A549 (cell line): ENCODE data around the gene CKMT2. TPM values are rescaled to one million over a fixed set of nuclear protein-coding genes. Genes with fewer than 3 reads are reported as not detected.

ENCODE experiments used
- ATAC-seq, 2 experiments: fragments of 200-7000 bp in 1 of 2; fragments of >200 bp in 1 of 2; cut with Nextera tagmentation in 1 of 2; cut with Tn5 transposase in 1 of 2; 3 replicates each; pipeline versions ENCODE4 v1.8.0 to v1.9.1; 2018 to 2020; ENCODE audit warnings: mild to moderate bottlenecking in 1 of 2, moderate library complexity in 1 of 2
- CTCF ChIA-PET: fragments of 300-600 bp; sonication (Branson Sonifier 250); formaldehyde crosslinking; extraction: SDS; loops from one replicate; lab custom pipeline; 2021; ENCODE audit warnings: antibody characterized with exemption, inconsistent platforms; lab: Yijun Ruan, JAX
- POLR2A ChIA-PET: fragments of 350-600 bp; formaldehyde crosslinking; extraction: SDS; loops from one replicate; lab custom pipeline; 2021; ENCODE audit warnings: antibody characterized with exemption, inconsistent platforms; lab: Yijun Ruan, JAX
- DNase-seq, 2 experiments: peaks; one replicate each; pipeline versions ENCODE4 v3.0.0 to v3.0.0-alpha.2; 2011 to 2016; ENCODE audit warnings: low read depth in 1 of 2, low spot score in 1 of 2
- FAIRE-seq: peaks from 2 replicates; lab custom pipeline; 2011; peaks lifted over from hg19 to GRCh38; lab: Jason Lieb, UNC
- H3K27ac ChIP-seq, 2 experiments: fragments of >200 bp; sonication (Bioruptor Twin); formaldehyde crosslinking; 3 replicates each; pipeline ENCODE4 v1.5.1; 2016 to 2017
- H3K4me1 ChIP-seq: fragments of >200 bp; sonication (Bioruptor Twin); formaldehyde crosslinking; 3 replicates; pipeline ENCODE4 v1.6.1; 2016
- H3K4me2 ChIP-seq: fragments of >200 bp; sonication (Bioruptor Twin); formaldehyde crosslinking; 3 replicates; pipeline ENCODE4 v1.6.1; 2016
- H3K4me3 ChIP-seq: fragments of >200 bp; sonication (Bioruptor Twin); formaldehyde crosslinking; 3 replicates; pipeline ENCODE4 v1.5.1; 2016
- H3K9me3 ChIP-seq: fragments of >200 bp; sonication (Bioruptor Twin); formaldehyde crosslinking; 3 replicates; pipeline ENCODE4 v1.6.1; 2016
- CBX8 ChIP-seq: fragments of 200-600 bp; sonication (generic); IDR thresholded peaks from 2 replicates; pipeline ENCODE4 v1.6.1; 2016
- CEBPB ChIP-seq, 2 experiments: fragments of >200 bp in 1 of 2; sonication (Bioruptor Twin) in 1 of 2; formaldehyde crosslinking in 1 of 2; IDR thresholded peaks; 2 replicates each; pipeline ENCODE4 v1.6.1; 2012 to 2016
- CHD4 ChIP-seq: fragments of 200-600 bp; sonication (generic); IDR thresholded peaks from 2 replicates; pipeline ENCODE4 v1.6.1; 2016; ENCODE audit warnings: antibody characterized with exemption, mild to moderate bottlenecking, borderline replicate concordance
- ESRRA ChIP-seq: fragments of 150-350 bp; IDR thresholded peaks from 2 replicates; pipeline ENCODE4 v1.6.1; 2014; ENCODE audit warnings: mild to moderate bottlenecking, low read length, borderline replicate concordance
- FOXS1 ChIP-seq: fragments of 250-450 bp; sonication (Bioruptor Pico); IDR thresholded peaks from 2 replicates; pipeline ENCODE4 v1.5.0; 2020; ENCODE audit warnings: mild to moderate bottlenecking, moderate library complexity
- HOXA7 ChIP-seq: fragments of 250-450 bp; sonication (Bioruptor Pico); IDR thresholded peaks from 2 replicates; pipeline ENCODE4 v1.5.0; 2020; ENCODE audit warnings: mild to moderate bottlenecking, moderate library complexity
- JUN ChIP-seq, 2 experiments: fragments of >200 bp; sonication (Bioruptor Twin); formaldehyde crosslinking; IDR thresholded peaks; 2 replicates in 1 of 2; 3 replicates in 1 of 2; pipeline ENCODE4 v1.6.1; 2016 to 2017
- NR3C1 ChIP-seq: fragments of >200 bp; sonication (Bioruptor Twin); formaldehyde crosslinking; IDR thresholded peaks from 3 replicates; pipeline ENCODE4 v1.6.1; 2017
- POLR2AphosphoS2 ChIP-seq: conservative IDR thresholded peaks from 2 replicates; pipeline ENCODE4 v1.6.1; 2012; ENCODE audit warnings: low read length, improper control_type of control experiment, inconsistent platforms
- RARB ChIP-seq: fragments of 250-450 bp; sonication (Bioruptor Pico); IDR thresholded peaks from 2 replicates; pipeline ENCODE4 v1.8.0; 2021; ENCODE audit warnings: mild to moderate bottlenecking, moderate library complexity
- SMC3 ChIP-seq: fragments of >200 bp; sonication (Bioruptor Twin); formaldehyde crosslinking; IDR thresholded peaks from 3 replicates; pipeline ENCODE4 v1.6.1; 2018; ENCODE audit warnings: inconsistent platforms
- SREBF2 ChIP-seq: fragments of 450-650 bp; IDR thresholded peaks from 2 replicates; pipeline ENCODE4 v1.6.1; 2014; ENCODE audit warnings: mild to moderate bottlenecking, moderate library complexity
- TFCP2L1 ChIP-seq: fragments of 250-450 bp; sonication (Bioruptor Pico); IDR thresholded peaks from 2 replicates; pipeline ENCODE4 v1.5.0; 2021; ENCODE audit warnings: mild to moderate bottlenecking
- ZC3H11A ChIP-seq: fragments of 450-650 bp; IDR thresholded peaks from 2 replicates; pipeline ENCODE4 v1.6.1; 2014; ENCODE audit warnings: antibody characterized with exemption, mild to moderate bottlenecking
- ZNF302 ChIP-seq: fragments of 250-450 bp; sonication (Bioruptor Pico); IDR thresholded peaks from 2 replicates; pipeline ENCODE4 v1.9.0; 2021; ENCODE audit warnings: inconsistent platforms, mild to moderate bottlenecking, moderate library complexity
- WGBS: methylation state at CpG from one replicate; pipeline ENCODE4 v1.1.6; 2017; ENCODE audit errors: missing lambda C conversion rate; 5-methylcytosine and 5-hydroxymethylcytosine counted together
- polyA plus RNA-seq, 4 experiments: library from polyadenylated mRNA; depleted of rRNA in 3 of 4; stranded (reverse); fragments of >200 nt; fragmentation: RNase III in 1 of 4; extraction: RNeasy Plus Mini Kit Qiagen cat#74134 plus additional on column Dnase treatment in 1 of 4; gene quantifications; 2 replicates in 3 of 4; 3 replicates in 1 of 4; pipeline ENCODE4 v1.2.3, GENCODE V29; 2011 to 2017
- TF ChIP-seq, protein P1 (sequence below): fragments of >200 bp; sonication (Bioruptor Twin); formaldehyde crosslinking; IDR thresholded peaks from 3 replicates; pipeline ENCODE4 v1.5.1; 2016
- TF ChIP-seq, protein P2 (sequence below): fragments of 450-650 bp; IDR thresholded peaks from 2 replicates; pipeline ENCODE4 v1.6.1; 2014; ENCODE audit warnings: antibody characterized with exemption
- TF ChIP-seq, protein P3 (sequence below): fragments of >200 bp; sonication (Bioruptor Twin); formaldehyde crosslinking; IDR thresholded peaks from 2 replicates; pipeline ENCODE4 v1.6.1; 2016
- TF ChIP-seq, protein P4 (sequence below): IDR thresholded peaks from 2 replicates; pipeline ENCODE4 v1.6.1; 2012
- TF ChIP-seq, protein P5 (sequence below): IDR thresholded peaks from 2 replicates; pipeline ENCODE4 v1.6.1; 2012

CKMT2 gene
- polyA plus RNA-seq, 2 of the 4 experiments (the other 2 are of a cell fraction) = not detected

DNA sequence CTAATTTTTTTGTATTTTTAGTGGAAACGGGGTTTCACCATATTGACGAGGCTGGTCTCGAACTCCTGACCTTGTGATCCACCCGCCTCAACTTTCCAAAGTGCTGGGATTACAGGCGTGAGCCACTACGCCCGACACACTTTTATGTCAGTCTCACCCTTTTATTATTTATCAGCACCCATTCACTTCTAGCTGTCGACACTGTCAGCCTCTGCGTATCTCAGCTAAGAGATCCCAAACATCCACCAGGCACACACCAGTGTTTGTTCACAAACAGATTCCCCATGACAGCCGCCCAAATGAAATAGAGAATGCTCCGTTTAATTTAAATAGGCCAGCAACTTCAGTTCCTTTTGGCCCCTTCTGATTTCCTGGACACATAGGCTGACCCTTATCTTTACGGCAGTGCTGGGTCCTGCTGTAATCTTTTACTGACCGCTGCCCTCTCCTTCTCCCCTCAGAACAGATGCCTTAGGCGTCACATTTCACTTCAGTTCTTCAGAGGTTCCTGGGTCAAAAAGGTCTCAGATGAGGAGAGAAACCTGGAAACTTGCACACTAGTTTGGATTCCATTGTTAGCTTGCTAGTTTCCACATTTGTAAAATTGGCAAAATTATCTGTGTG is 43.1 kb upstream of the CKMT2 start (continued):
- TF ChIP-seq ZC3H11A = no peak

DNA sequence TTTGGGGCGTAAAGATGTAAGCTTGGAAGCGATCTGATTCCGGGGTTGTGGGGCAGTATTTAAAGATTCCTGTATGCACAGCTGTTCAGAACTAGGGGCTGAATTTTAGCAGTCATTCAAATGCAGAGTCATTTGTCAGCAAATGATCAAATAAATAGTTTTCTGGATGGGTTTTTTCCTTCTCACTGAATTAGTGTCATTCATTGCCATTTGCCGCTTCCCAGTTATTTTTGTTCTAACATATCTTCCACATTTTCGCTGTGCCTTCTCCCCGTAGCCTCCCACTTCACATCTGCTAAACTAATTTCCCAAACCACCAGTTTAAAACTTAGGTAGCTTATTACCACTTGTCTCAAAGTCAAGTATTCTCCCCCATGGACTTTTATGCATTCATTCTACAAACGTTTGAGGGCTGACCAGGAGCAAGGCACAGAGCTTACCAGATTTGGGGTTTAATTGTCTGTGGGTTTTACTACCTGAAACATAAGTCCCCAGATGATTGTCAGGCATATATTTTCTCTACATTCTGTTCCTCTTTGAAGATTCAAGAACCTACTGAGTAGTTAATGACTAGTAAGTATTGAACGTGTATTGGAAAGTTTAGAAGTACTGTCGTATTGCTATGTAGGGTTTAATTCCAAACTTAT is 41.3 kb upstream of the CKMT2 start:
- no peak for FAIRE-seq
- DNase-seq = no peak
- ChIA-PET CTCF (interaction anchor here (0.6 to 4.6 kb wide), 7 partner anchors 9 to 885 kb away, joined by 3 to 23 read pairs (median 5); no protein-coding TSS in a partner anchor), POLR2A (no interaction called here)
- TF ChIP-seq SMC3 (no peak), ESRRA (no peak), JUN (IDR thresholded peaks at IDR 0.05) (no peak), POLR2AphosphoS2 (no peak), NR3C1 (no peak), CBX8 (no peak)
- TF ChIP-seq, protein P1, sequence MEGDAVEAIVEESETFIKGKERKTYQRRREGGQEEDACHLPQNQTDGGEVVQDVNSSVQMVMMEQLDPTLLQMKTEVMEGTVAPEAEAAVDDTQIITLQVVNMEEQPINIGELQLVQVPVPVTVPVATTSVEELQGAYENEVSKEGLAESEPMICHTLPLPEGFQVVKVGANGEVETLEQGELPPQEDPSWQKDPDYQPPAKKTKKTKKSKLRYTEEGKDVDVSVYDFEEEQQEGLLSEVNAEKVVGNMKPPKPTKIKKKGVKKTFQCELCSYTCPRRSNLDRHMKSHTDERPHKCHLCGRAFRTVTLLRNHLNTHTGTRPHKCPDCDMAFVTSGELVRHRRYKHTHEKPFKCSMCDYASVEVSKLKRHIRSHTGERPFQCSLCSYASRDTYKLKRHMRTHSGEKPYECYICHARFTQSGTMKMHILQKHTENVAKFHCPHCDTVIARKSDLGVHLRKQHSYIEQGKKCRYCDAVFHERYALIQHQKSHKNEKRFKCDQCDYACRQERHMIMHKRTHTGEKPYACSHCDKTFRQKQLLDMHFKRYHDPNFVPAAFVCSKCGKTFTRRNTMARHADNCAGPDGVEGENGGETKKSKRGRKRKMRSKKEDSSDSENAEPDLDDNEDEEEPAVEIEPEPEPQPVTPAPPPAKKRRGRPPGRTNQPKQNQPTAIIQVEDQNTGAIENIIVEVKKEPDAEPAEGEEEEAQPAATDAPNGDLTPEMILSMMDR = no peak
- TF ChIP-seq, protein P2, sequence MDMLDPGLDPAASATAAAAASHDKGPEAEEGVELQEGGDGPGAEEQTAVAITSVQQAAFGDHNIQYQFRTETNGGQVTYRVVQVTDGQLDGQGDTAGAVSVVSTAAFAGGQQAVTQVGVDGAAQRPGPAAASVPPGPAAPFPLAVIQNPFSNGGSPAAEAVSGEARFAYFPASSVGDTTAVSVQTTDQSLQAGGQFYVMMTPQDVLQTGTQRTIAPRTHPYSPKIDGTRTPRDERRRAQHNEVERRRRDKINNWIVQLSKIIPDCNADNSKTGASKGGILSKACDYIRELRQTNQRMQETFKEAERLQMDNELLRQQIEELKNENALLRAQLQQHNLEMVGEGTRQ = no peak
- TF ChIP-seq, protein P3, sequence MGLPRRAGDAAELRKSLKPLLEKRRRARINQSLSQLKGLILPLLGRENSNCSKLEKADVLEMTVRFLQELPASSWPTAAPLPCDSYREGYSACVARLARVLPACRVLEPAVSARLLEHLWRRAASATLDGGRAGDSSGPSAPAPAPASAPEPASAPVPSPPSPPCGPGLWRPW = no peak
- no peak for ATAC-seq
- Histone ChIP-seq H3K4me3 (no peak overlapping the region), H3K4me2 (no peak overlapping the region), H3K9me3 (no peaks in the 10 kb centered on the region), H3K27ac (no peak overlapping the region), H3K4me1 (no peaks in the 10 kb centered on the region)
- WGBS = 80% methylated on average over 9 of the region's 9 CpGs

DNA sequence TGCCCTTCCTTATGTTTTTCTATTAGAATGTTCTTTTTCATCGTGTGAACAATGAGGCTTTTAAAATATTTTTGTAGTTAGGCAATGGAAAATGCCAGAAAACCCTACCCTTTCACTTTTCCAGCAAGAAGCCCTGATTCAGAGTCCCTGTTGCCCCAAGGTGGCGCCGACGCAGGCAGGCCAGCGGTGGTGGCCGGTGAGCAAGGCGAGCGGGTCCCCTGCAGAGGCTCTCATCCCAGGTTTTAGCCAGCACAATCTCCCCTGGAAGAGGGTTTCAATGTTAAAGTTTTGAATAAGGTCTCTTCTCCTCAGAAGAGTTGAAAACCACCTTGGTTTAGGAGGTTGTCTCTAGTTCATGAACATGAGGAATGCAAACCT is 40.8 kb upstream of the CKMT2 start:
- no peak overlapping the region for H3K4me3 ChIP-seq
- WGBS = 74% methylated on average over 8 of the region's 8 CpGs
- no peak for FAIRE-seq
- H3K27ac ChIP-seq = no peak overlapping the region
- H3K9me3 ChIP-seq = no peaks in the 10 kb centered on the region
- POLR2A ChIA-PET = no interaction called here
- CTCF ChIA-PET = interaction anchor here (1.3 to 4.6 kb wide), 7 partner anchors 10 to 481 kb away, joined by 3 to 23 read pairs (median 5); no protein-coding TSS in a partner anchor
- H3K4me2 ChIP-seq = no peak overlapping the region
- TF ChIP-seq, protein P4, sequence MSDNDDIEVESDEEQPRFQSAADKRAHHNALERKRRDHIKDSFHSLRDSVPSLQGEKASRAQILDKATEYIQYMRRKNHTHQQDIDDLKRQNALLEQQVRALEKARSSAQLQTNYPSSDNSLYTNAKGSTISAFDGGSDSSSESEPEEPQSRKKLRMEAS = no peak
- TF ChIP-seq CHD4 = no peak
- TF ChIP-seq RARB (CRISPR knock-in tag) = no peak
- TF ChIP-seq CEBPB (IDR thresholded peaks at IDR 0.05) = no peak
- TF ChIP-seq, protein P5, sequence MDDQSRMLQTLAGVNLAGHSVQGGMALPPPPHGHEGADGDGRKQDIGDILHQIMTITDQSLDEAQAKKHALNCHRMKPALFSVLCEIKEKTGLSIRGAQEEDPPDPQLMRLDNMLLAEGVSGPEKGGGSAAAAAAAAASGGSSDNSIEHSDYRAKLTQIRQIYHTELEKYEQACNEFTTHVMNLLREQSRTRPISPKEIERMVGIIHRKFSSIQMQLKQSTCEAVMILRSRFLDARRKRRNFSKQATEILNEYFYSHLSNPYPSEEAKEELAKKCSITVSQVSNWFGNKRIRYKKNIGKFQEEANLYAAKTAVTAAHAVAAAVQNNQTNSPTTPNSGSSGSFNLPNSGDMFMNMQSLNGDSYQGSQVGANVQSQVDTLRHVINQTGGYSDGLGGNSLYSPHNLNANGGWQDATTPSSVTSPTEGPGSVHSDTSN = no peak
- no peak for TF ChIP-seq HOXA7 (CRISPR knock-in tag)
- TF ChIP-seq TFCP2L1 (CRISPR knock-in tag) = no peak
- TF ChIP-seq, protein P3 = no peak
- TF ChIP-seq ZNF302 = no peak
- no peak for TF ChIP-seq SREBF2
- no peak for TF ChIP-seq FOXS1 (CRISPR knock-in tag)
- no peak for DNase-seq
- no peaks in the 10 kb centered on the region for H3K4me1 ChIP-seq
- ATAC-seq = no peak
